Cardiac fibroblast (primary cell): ENCODE results near the gene NUTF2.
"Not testable (repeated sequence)": the region's sequence is repeated elsewhere in the genome, so short reads cannot be mapped to it uniquely, and the experiment has no call there.

Experiments used
- DNase-seq, 2 donors: peaks; one replicate each; pipeline versions ENCODE4 v3.0.0 to v3.0.0-alpha.2; 2010; ENCODE audit warnings: low read depth in 2 of 2
- H3K4me3 ChIP-seq, 2 donors: replicated peaks in 1 of 2; 1 replicate in 1 of 2; 2 replicates in 1 of 2; pipeline ENCODE4 v1.5.1; 2011; ENCODE audit warnings: low read depth in 2 of 2, low read length in 2 of 2, mild to moderate bottlenecking in 2 of 2, moderate library complexity in 1 of 2
- TF ChIP-seq, protein P1 (sequence below): IDR thresholded peaks from one replicate; pipeline ENCODE4 v1.5.1; 2011; ENCODE audit warnings: low read depth, mild to moderate bottlenecking, low read length, inconsistent platforms

NUTF2 gene

DNA sequence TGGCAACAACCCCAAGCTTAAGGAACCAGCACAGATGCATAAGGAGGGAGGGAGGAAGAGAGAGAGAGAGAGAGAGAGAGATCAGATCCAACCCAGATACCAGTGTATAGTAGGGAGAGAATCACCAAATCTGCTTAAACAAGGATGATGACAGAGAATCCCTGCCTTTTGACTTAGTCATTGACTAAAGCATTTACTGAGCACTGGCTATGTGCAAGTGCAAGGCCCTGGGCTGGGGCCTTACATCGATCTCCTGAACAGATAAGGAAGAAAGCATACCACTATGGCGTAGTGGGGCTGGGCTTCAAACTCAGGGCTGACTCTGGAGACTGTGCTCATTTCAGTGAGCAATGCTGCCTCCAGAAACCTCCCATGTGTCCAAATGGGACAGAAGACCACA lies 24.2 kb upstream of the NUTF2 start:
- DNase-seq, result peak in 1 of 2 donors; percentile 16
- TF ChIP-seq, protein P1, sequence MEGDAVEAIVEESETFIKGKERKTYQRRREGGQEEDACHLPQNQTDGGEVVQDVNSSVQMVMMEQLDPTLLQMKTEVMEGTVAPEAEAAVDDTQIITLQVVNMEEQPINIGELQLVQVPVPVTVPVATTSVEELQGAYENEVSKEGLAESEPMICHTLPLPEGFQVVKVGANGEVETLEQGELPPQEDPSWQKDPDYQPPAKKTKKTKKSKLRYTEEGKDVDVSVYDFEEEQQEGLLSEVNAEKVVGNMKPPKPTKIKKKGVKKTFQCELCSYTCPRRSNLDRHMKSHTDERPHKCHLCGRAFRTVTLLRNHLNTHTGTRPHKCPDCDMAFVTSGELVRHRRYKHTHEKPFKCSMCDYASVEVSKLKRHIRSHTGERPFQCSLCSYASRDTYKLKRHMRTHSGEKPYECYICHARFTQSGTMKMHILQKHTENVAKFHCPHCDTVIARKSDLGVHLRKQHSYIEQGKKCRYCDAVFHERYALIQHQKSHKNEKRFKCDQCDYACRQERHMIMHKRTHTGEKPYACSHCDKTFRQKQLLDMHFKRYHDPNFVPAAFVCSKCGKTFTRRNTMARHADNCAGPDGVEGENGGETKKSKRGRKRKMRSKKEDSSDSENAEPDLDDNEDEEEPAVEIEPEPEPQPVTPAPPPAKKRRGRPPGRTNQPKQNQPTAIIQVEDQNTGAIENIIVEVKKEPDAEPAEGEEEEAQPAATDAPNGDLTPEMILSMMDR, result no peak
- no peak overlapping the region for H3K4me3 ChIP-seq

DNA sequence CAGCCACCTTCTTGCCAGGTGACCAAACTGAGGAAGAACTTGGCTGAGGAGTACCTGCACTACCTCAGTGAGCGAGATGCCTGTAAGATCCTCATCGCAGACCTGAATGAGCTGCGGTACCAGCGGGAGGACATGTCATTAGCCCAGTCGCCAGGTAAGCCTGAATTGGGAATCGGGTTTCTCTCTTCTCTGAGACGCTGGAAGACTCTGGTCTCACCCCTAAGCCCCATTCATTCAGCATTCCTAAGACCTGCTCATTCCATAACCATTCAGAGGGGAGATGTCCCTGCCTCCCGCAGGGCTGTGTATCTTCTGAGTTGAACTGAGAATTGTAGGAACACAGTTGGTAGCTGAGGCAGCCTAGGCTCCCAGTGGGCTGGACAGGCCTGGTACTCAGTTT lies 21.6 kb upstream of the NUTF2 start:
- TF ChIP-seq, protein P1, result no peak
- no peak overlapping the region for H3K4me3 ChIP-seq
- DNase-seq, result no peak

DNA sequence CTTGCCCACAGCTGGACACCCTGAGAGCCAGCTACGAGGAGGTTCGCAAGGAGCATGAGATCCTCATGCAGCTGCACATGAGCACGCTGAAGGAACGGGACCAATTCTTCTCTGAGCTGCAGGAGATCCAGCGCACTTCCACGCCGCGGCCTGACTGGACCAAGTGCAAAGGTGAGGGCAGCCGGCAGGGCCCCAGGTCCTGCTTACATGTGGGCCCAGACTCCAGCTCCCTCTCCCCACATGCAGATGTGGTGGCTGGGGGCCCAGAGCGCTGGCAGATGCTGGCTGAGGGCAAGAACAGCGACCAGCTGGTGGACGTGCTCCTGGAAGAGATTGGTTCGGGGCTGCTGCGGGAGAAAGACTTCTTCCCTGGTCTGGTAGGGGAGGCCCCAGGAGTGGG lies 20.8 kb upstream of the NUTF2 start:
- no peak overlapping the region for H3K4me3 ChIP-seq

DNA sequence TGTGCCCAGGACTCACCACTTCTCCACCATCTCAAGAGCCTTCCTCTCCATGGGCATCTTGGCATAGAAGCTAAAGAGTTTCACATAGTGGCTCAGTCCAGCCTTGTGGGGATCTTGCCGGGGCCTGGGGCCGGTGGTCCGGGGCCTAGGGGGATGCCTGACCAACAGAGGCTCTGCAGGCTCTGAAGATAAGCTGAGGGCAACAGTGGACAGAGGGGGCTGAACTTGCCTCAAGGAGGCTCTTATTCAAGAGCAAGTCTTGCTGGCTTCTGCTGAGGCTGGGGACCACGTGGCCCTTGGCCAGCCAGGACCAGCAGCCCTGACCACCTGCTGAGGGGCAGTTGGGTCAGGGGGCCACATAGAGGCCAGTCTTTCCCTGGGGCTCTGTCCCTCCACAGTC lies 18.1 kb upstream of the NUTF2 start:
- DNase-seq, result no peak
- no peak overlapping the region for H3K4me3 ChIP-seq
- TF ChIP-seq, protein P1, result no peak

More for the DNA sequence above, 20.8 kb upstream of the NUTF2 start:
- DNase-seq, result no peak
- TF ChIP-seq, protein P1, result no peak

DNA sequence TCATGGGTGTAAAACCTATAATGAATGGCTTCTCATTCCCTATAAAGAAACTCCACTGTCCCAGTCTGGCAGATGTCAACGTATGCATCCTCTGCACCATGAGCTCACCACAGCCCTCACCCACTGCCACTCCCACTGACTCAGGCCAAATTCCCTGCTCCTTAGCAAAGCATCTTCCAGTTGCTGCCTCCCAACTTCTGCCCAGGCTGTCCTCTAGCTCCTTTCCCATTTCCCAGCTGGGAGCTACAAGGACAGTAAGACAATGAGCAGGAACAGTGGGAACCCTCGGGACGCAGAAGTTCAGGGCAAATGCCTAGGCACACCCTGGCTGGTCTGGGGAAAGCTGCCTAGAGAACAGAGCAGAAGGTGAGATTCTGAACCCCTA lies 13.7 kb upstream of the NUTF2 start:
- peak; percentile 41 to 77 for DNase-seq
- peak overlapping the region; percentile 75 to 82 for H3K4me3 ChIP-seq
- TF ChIP-seq, protein P1, result no peak

DNA sequence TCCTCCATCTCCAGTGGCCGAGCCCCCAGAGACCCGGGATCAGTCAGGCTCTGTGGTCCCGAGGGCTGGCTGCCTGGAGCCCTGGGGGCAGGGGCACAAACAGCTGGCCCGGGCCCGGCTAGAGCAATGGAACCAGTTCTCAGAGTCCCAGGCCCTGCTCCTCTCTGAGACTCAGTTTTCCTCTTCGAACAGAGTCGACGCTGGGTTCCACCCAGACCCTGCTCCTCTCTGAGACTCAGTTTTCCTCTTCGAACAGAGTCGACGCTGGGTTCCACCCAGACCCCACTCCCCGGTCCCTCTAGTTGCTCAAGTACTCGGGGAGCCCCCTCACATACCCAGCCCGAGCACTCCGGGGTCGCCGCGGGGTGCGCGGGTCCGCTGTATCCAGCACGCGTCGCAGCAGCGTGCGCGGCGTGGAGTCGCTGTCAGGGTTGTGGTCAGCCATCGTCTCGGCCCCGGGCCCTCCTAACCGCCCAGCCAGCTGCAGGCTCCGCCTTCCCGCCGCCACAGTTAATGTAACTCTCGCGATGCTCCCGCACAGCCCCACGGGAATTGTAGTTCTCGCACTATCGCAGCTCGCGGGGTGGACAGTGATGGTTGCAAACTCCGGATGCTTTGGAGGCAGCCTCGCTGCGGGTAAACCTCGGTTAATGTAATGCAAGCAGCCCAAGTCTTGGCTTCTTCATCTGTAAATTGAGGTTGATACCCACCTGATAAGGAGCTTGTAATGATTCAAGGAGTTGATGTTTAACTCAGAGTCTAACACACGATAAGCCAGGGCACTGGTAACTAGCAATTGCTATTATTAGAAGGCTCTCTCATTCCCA lies 13.1 kb upstream of the NUTF2 start:
- peak overlapping the region; percentile 75 to 82 for H3K4me3 ChIP-seq
- DNase-seq, result peak; percentile 91 to 93
- TF ChIP-seq, protein P1, result no peak

DNA sequence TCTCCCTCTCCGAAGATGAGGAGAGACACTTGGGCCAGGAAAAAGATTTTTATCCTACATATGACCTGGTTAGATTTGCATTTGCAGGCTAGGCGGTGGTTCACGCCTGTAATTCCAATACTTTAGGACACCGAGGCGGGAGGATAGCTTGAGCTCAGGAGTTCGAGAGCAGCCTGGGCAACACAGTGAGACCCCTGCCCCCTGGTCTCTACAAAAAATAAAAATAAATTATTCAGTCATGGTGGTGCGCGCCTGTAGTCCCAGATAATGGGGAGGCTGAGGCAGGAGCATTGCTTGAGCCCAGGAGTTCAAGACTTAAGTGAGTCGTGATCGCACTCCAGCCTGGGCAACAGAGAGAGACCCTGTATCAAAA lies 12.5 kb upstream of the NUTF2 start:
- H3K4me3 ChIP-seq, result peak overlapping the region in 1 of 2 donors; percentile 82
- TF ChIP-seq, protein P1, result no peak
- DNase-seq, result no peak

DNA sequence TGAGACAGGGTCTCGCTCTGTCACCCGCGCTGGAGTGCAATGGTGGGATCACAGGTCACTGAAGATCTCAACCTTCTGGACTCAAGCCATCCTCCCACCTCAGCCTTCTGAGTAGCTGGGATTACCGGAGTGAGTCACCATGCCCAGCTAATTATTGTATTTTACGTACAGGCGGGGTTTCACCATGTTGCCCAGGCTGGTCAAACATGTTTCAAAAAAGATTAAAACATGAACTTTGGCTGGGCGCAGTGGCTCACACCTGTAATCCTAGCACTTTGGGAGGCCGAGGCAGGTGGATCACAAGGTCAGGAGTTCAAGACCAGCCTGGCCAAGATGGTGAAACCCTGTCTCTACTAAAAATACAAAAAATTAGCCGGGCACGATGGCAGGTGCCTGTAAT lies 9.5 kb upstream of the NUTF2 start:
- DNase-seq, H3K4me3 ChIP-seq: not testable (repeated sequence)
